ENCODE results near the gene CDH24. TPM values are rescaled to one million over a fixed set of nuclear protein-coding genes. Genes with fewer than 3 reads are reported as not detected.

Gene CDH24
- total and polyA plus RNA-seq, 9 of the 15 experiments (the other 6 are each of a cell fraction or from before 2014, with no cell fraction given): 0.04 to 16.2 (median 4.9) TPM

GRCh38 chr14:23055147-23055550, 2.2 kb downstream of the CDH24 start (continued):
- no peak for TF ChIP-seq ZNF512 (tag; IDR thresholded peaks at IDR 0.05)
- TF ChIP-seq HDAC2 (IDR thresholded peaks at IDR 0.05): no peak
- TF ChIP-seq DEAF1 (CRISPR knock-in tag; IDR thresholded peaks at IDR 0.05): no peak
- TF ChIP-seq MLLT1 (IDR thresholded peaks at IDR 0.05): no peak
- TF ChIP-seq SPI1 (IDR thresholded peaks at IDR 0.05; ENCODE audit: borderline replicate concordance, low read depth, low read length): no peak
- no peak for TF ChIP-seq DNMT1 (IDR thresholded peaks at IDR 0.05)
- no peak for TF ChIP-seq ETV6 (IDR thresholded peaks at IDR 0.05; ENCODE audit: borderline replicate concordance in 1 of 2, low read depth in 2 of 2, low read length in 1 of 2)
- no peak for TF ChIP-seq ETV6 (CRISPR knock-in tag; IDR thresholded peaks at IDR 0.05; ENCODE audit: borderline replicate concordance)
